ENCODE data around the gene GAD2.
"Not testable (repeated sequence)": the region's sequence is repeated elsewhere in the genome, so short reads cannot be mapped to it uniquely, and the experiment has no call there.

GAD2 gene

DNA sequence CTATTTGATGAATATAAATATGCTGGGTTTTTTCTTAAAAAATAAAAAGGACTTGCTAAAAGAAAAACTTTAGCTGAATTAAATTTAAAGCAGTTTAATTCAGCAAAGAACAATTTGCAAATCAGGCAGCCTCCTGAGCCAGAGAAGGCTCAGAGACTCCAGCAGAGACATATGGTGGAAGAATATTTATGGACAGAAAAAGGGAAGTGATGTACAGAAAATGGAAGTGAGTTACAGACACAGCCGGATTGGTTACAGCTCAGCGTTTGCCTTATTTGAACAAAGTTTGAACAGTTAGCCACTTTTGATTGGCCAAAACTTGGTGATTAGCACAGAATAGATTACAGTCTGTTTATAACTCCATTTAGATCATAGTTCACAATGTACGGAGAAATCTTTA lies 110.3 kb downstream of the GAD2 start:
- DNase-seq, result no peak

DNA sequence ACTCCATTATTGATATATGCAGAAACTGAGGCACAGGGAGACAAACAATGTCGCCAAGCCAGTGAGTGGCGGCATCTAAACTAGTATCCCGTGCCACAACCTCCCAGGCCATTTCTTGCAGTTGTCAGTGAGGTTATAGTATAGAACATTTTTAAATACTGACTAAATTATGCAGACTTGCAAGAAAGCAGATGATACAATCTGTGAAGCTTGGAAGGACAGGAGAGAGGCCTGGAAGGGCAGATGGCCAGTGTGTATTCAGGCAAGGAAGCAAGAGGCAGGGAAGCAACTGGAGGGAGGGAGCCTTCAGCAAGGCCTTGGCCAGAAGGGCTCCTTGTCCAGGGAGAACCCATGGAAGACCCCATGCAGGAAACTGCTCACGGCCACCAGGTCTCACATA lies 111.2 kb downstream of the GAD2 start:
- no peak for DNase-seq

- DNase-seq, result no peak
These were observed 114.8 kb downstream of the GAD2 start for GRCh38 chr10:26331371-26331770.

DNA sequence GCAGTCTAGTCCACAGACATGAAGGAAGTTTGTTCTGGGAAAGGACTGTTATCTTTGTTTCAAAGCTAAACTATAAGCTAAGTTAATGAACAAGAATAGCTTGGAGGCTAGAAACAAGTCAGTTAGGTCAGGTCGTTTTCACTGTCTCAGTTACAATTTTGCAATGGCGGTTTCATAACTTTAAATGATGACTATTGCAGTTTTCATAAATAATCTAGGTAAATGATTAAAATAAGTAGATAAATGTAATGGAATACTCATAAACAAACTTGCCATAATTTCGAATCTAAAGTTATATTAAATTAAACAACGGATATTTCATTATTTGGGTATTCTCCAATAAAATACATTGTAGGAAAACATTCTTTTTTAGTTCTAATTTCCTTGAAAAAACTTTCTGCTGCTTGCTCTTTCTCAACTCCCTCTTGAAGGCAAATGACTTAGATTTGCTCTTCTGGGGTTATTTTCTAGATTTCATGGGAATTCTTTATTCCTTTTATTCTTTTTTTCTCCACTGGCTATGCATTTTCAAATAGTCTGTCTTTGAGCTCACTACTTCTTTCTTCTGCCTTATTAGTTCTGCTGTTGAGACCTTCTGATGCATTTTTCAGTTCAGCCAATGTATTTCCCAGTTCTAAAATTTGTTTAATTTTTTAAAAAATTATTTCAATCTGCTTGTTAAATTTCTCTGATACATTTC lies 117.8 kb downstream of the GAD2 start:
- DNase-seq, result no peak

DNA sequence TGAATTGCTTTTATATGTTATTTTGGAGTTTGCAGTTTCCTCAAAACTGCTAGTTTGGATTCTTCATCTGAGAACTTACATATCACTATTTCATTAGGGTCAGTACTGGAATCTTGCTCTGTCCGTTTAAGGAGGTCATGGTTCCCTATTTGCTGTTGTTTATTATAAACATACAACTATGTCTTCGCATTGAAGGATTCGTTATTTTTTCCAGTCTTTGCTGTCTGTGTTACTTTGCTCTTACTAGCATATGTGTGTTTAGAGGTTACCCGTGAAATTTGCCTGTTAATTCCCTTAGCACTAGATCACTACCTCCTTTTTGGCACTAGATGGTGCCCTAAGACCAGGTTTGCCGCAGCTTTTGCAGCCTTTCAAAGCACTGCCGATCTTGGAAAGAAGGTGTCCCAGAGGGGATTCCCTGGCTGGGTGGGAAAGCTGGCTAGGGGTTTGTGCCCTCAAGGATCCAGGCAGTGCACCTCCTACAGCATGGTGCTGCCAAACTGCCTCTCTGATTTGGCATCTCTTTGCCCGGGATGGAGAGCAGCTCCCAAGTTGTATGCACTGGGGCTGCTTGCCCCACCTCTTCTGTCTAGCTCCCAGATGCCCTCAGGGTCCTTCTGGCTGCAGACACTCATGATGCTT lies 118.5 kb downstream of the GAD2 start:
- peak; percentile 14 for DNase-seq

DNA sequence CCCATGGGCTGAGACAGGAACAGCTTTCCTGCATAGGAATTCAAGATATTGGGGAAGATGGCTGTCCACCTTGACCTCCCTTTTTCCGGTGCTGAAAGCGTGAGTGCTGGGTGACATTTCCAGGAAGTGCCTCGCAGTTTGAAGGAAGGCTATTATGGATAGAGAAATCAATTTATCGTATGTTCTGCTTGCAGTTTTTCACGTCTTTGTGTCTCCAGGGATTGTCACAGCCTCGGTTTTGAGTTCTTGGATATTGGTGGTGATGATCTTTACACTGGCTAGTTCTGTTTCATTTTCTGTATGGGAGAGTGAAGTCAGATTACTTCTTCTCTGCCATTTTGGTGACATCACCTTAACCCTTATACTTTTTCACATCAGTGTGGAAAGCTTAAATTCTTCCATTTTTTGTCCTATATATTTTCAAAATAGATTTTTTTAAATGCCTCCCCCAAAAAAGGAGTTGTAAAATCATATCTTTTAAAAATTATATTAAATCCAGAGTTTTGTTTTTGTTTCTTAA lies 119.1 kb downstream of the GAD2 start:
- DNase-seq, result no peak

DNA sequence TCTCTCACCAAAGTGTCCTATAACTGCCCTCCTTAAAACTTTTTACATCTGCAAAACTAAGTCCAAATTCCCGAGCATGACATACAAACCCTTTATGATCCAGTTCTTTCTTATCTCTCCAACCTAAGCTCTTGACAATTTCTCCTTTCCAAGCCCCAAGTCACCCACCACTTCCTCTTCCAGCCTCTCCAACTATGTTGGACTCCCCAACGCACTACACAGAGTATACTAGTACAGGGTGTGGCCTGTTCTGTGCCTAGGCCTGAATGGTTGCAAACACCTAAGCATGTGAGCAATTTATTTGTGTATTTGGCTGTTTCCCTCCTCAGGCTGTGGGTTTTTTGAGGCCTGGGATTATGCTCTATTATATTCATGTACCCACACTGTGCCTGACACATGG lies 120.4 kb downstream of the GAD2 start:
- DNase-seq, result no peak

GRCh38 chr10:26341701-26342100 lies 125.1 kb downstream of the GAD2 start:
- DNase-seq, result no peak

- not testable (repeated sequence) for DNase-seq
These were observed 132.3 kb downstream of the GAD2 start for GRCh38 chr10:26348821-26349417.
